Stimulated activated CD4-positive, alpha-beta T cell treated with anti-CD3 and anti-CD28 coated beads, Interleukin-1b, Interleukin-23, amount 100 ng/mL, for 24 hours (primary cell): ENCODE measurements around the gene DUSP12.
"Not testable (repeated sequence)": the region's sequence is repeated elsewhere in the genome, so short reads cannot be mapped to it uniquely, and the experiment has no call there.

Experiments used
- DNase-seq, 4 experiments: peaks; one replicate each; pipeline ENCODE4 v3.0.0-alpha.2; 2020; ENCODE audit warnings: low read depth in 4 of 4, low spot score in 1 of 4

DUSP12 gene, protein sequence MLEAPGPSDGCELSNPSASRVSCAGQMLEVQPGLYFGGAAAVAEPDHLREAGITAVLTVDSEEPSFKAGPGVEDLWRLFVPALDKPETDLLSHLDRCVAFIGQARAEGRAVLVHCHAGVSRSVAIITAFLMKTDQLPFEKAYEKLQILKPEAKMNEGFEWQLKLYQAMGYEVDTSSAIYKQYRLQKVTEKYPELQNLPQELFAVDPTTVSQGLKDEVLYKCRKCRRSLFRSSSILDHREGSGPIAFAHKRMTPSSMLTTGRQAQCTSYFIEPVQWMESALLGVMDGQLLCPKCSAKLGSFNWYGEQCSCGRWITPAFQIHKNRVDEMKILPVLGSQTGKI

DNA sequence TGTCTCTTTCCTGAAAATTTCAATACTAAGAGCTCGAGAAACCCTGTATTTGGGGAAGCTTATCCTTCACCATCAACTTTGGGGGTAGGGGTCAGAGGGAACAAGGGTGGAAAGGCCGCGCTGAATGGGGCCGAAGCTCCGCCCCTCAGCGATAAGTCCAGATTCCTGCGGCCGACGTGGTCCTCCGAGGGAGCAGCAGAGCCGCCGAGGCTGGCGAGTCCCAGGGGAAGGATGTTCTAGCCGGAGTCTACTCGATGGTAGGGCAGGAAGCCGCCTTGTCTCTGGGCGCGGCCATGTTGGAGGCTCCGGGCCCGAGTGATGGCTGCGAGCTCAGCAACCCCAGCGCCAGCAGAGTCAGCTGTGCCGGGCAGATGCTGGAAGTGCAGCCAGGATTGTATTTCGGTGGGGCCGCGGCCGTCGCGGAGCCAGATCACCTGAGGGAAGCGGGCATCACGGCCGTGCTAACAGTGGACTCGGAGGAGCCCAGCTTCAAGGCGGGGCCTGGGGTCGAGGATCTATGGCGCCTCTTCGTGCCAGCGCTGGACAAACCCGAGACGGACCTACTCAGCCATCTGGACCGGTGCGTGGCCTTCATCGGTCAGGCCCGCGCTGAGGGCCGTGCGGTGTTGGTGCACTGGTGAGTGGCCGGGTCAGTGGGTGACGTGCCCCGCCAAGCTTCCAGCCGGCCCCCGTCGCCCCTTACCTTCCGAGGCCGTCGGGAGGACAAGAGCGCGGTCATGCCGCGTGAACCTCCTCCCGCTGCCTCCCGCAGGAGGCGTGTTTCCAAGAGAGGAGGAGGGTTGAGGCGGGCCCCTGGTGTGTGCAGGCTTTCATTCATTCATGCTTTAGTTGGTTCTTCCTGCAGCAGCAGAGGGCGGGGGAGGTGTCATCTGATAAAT is at the start of gene DUSP12:
Gene DUSP12, plus strand, starts transcription at position 278 of the 899 bp plus-strand sequence. Its CDS starts 16 bp downstream, at position 294.
- peak; percentile 68 to 84 (median 76) for DNase-seq

DNA sequence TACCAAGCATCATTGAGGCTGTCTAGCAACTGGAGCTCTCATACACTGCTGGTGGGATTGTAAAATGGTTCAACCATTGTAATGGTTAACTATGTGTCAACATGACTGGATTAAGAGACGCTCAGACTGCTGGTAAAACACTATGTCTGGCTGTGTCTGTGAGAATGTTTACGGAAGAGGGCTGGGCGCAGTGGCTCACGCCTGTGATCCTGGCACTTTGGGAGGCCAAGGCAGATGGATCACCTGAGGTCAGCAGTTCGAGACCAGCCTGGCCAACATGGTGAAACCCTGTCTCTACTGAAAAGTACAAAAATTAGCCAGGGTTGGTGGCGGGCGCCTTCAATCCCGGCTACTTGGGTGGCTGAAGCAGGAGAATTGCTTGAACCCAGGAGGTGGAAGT is 47.3 kb upstream of the DUSP12 start:
- DNase-seq, result no peak

DNA sequence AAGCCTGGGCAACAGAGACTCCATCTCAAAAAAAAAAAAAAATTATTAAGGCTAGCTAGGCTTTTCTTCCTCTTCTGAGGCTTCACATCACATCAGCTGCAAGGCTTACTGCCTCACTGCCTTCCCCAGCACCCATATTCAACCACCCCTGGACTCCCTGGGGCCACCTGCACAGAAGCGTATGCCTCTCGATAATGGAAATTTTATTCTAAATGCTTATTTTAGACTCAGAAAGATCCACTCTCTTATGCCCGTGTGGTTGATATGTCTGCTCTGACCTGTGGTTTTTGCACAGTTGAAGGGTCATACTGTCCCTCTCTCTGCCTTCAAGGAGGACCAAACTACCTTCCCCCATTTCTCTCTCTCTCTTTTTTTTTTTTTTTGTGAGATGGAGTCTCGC is 44.0 kb upstream of the DUSP12 start:
- no peak for DNase-seq

DNA sequence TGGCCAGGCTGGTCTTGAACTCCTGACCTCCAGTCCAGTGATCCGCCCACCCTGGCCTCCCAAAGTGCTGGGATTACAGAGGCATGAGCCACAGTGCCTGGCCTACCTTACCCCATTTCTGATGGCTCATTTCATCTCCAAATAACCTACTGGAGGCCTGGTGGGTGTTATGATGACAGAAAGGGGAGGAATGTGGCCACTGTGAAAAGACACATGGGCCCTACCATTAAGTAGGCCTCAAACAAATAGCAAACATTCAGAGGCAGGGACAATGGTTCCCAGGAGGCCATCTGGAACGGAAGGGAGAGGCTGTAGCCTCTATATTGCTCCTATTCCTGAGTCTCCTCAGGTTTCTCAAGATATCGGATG is 43.5 kb upstream of the DUSP12 start:
- DNase-seq, result no peak

DNA sequence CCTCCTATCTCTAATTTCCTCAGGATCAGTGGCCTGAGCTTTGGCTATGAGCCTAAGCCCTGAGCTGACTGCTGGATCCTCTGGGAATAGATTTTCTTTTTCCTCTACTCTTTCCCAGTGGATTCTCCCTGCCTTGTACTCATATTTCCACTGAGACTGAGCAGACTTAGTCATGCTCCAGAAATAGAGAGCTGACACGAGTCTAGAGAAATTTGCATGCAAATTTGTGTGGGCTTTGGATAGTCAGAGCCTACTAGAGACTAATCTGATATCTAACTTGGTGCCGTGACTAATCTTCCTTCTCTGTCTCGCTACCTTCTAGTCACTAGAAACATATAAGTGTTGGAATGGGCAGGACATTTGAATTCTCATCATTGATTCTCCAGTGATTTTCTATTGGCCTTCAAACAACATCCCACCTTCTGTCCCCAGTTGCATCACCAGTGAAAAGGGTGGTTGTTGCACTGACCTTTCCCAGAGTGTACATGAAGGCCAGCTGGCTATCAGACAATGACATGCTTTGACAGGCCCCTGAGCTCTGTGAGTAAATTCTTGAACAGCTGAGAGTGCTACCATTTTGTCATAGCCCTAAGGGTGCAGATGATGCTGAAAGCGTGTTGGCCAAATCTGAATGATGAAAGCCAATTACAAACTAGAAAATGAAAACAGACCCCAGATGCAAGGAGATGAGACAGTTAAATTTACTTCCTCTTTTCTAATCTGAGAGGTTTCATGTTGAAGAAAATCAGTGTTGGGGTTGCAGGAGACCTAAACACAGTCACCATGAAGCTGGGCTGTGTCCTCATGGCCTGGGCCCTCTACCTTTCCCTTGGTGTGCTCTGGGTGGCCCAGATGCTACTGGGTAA is 42.9 kb upstream of the DUSP12 start, which contains the start of gene FCRLA:
Gene FCRLA, plus strand, starts transcription at position 748 of the 866 bp plus-strand sequence. Its CDS starts 36 bp downstream, at position 784.
- no peak for DNase-seq

DNA sequence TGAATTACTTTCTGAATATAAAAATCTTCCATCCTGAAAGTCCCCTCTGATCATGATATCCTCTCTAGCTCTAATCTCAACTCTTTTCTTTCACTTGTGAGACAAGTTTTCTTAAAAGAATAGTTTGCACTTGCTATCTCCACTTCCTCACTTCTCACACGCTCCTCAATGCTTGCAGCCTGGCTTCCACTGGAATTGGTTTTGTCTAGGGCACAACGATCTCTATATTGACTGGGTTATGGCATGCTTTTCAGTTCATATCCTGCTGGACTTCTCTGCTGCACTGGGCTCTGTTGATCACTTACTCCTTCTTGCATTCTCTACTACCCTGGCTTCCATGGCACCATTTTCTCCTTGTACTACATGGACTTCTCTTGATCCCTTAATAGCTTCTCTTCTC is 42.1 kb upstream of the DUSP12 start:
- no peak for DNase-seq

DNA sequence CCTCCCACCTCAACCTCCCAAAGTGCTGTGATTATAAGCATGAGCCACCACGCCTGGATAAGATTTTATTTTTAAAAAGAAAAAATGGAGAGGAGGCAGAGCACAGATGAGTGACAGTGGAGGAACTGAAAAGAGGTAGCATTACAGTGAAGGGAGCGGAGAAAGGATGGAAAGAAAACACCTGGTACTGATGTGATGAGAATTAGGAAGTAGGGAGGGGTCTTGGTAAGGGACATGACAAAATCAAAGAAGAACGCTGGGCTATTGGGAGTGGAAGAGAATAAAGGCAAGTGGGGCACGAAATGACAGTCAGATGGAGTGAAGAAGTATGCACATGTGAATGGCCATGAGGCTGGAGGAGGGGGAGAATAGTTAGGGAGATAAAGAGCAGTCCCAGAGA is 40.2 kb upstream of the DUSP12 start:
- DNase-seq, result no peak

DNA sequence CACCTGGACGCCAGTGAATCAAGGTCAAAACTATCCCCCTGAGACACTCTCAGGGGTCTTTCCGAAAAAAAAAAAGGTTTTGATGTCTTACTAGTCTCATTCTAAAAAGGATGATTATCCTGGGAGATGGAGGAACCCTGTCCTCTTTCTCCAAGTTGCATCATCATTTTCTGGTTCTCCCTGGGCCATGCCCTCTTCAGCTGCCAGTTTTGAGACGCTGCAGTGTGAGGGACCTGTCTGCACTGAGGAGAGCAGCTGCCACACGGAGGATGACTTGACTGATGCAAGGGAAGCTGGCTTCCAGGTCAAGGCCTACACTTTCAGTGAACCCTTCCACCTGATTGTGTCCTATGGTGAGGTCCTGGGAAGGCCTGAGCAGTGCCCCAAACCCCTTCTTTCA is 39.0 kb upstream of the DUSP12 start:
- no peak for DNase-seq

DNA sequence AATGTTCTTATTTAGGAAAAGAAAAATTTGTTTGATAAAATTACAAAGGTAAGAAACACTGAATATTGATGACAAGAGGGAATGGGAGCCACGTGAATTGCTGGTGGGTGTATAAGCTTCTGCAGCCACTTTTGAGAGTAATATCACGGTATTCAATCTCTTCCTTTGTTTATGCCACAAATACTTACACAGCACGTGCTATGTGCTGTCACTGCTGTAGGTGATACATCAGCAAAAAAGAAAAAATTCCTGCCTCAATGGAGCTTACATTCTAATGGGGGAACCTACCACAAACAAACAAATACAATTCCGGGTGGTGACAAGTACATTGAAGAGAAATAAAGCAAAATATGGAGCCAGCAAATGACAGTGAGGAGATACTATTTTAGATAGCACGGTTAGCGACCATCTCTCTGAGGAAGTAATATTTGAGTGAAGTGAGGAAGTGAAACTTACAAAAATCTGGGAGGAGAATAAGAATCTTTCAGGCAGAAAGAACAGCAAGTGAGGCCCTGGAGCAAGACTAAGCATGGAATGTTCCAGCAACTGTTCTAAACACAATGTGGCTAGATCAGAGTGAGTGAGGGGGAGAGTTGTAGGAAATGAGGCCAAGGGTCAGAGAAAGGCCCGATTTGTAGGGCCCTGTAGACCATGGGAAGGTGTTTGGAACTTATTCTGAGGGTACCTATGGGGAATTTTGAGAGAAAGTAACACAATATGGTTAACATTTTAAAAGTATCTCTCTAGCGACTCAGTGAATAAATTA is 30.8 kb upstream of the DUSP12 start:
- DNase-seq, result no peak

DNA sequence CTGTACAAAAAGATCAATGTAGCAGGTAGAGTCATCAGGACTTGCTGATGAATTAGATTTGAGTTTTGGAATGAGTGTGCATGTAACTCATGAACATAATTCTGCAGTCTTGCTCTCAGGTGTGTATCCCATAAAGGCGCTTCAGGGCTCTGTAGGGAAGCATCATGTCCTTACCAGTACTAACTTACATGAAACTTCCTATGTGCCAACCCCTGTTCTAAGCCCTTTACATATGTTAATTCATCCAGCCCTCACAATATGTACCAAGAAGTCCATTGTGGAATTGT is 30.3 kb upstream of the DUSP12 start:
- DNase-seq, result no peak

DNA sequence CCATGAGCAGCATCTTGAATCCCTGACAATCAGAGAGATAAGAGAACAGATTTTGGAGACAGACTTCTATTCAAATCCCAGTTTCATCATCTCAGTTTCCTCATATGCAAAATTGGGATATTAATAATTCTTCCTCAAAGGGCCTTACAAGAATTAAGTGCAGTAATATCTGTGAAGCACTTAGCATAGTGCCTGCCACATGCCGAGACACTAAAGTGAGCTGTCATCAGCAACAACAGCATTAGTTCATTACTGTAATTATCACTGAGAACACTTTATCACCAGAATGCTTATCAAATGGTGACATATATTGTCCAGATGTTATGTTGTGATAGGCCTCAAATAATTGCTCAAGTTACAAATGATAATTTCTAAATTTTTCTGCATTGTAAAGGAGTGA is 29.2 kb upstream of the DUSP12 start:
- no peak for DNase-seq

DNA sequence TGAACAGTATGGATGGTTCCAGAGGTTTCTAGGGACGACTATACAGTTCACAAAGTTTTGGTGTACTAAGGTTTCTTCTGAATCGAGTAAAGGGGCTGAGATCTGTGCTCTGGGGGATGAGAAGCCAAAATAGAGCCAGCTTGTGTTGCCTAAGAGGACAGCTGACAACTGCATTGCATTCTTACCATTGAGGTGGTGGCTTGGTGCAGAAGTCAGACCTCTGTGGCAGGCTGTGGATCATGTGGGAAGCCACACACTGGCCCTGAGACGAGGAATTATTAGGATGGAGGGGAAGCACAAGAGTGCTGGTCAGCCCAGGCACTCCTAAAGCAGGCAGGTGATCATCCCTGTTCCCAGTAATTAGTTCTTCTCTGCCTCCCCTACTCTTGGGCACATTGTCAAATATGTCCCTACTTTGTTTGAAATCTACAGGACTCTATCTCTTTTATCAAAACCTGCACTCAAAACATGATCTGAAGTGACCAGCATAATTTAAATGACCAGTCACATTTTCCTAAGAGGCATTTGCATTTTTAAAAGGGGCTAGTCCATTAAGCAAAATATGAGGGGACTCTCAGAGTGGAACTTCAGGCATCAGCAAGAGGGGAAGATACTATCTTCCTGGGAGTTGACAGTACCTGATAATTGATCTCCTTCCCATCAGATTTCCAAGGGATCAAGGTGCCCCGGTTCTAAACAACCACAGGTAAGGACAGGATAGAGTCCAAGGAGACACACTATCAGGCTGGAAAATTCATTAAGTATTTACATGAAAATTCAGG is 28.4 kb upstream of the DUSP12 start, which contains the start of gene FCRLB:
Gene FCRLB, plus strand, starts transcription at position 589 of the 782 bp plus-strand sequence. CDS start 1,129 bp downstream, outside the sequence.
- no peak for DNase-seq

DNA sequence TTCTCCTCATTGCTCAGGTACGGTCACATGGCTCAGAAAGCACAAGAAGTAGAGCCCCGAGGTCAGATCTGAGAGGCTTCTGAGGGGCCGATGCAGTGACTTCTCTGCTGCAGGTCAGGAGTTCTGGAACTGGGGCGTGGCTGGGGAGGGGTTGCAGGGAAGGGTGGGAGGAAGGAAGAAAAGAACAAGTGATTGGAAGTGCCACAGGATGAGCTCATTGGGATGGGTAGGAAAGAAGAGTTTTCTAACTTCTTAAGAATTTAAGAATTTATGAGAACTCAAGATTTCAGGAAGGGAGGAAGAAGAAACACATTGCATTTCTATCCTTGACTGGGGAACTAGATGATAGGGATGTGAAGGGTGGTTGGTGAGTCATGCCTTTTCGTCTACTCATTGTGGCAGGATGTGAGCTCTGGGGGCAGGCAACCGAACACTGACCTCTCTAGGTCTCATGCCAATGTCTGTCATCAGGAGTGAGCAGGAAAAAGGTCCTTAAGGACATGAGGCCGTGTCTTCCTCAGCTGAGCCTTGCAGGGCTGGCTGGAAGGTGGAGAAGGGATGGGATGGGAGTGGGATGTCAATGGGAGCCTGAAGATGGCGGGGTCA is 27.7 kb upstream of the DUSP12 start:
- no peak for DNase-seq

DNA sequence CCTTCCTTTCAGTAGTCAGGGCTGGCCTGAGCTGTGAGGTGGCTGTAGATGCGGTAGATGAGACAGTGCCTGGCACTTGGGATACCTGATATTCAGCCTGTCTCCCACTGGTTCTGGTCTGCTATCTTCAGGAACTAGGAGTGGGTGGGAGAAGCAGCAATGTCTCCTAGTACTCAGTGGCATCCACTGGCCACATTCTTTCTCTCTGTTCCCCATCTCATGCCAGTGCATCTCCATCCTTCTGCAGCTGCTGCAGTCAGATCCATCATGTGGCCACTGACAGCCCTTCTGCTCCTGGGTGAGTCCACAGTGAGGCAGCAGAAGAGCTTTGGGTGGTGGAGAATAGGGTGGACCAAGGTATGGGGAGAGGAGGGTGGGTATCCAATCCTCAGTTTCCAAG is 27.2 kb upstream of the DUSP12 start:
- DNase-seq, result no peak

DNA sequence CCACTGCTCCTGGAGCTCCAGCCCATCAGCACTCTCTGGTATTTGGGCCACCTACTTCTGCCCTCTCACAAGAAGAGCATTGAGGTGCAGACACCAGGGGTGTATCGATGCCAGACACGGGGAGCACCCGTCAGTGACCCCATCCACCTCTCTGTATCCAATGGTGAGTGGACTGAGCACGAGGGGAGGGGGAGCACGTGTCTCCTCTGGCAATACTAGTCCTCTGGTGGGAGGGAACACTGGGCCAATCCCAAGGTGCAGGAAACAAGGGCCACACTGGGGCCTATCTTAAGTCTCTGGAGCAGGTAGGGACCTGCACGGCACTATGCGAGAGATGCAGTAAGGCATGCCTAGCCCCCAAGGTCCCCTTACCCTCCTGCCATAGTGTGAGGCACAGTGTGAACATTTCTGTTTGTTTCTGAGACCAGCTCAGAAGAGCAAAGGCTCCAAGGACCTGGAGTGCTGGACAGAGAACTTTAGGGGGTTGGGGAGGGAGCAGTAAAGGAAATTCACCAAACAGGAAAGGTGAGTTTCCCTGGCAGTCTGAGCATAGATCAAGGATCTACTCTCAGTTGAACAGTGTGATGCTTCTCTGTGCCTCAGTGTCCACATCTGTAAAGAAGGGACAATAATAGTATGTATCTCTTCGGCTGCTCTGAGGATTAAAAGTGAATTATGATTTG is 26.0 kb upstream of the DUSP12 start:
- DNase-seq, result no peak

DNA sequence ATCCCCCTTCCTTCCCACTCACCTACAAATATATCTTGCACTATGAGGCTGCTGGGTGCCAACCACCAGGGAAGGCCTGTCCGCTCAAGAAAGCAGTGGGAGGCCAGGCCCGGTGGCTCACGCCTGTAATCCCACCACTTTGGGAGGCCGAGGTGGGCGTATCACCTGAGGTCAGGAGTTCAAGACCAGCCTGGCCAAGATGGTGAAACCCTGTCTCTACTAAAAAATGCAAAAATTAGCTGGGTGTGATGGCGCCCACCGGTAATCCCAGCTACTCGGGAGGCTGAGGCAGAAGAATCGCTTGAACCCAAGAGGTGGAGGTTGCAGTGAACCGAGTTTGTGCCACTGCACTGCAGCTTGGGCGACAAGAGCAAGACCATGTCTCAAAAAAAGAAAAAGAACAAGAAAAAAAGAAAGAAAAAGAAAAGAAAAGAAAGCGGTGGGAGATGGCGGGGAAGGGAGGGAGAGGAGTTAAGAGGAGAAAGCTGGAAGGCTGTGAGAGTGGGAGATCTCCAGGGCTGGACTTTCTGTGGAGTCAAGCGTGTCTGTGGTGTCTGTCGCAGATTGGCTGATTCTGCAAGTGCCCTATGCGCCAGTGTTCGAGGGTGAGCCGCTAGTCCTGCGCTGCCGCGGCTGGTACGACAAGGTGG is 24.2 kb upstream of the DUSP12 start:
- DNase-seq, result not testable (repeated sequence)

DNA sequence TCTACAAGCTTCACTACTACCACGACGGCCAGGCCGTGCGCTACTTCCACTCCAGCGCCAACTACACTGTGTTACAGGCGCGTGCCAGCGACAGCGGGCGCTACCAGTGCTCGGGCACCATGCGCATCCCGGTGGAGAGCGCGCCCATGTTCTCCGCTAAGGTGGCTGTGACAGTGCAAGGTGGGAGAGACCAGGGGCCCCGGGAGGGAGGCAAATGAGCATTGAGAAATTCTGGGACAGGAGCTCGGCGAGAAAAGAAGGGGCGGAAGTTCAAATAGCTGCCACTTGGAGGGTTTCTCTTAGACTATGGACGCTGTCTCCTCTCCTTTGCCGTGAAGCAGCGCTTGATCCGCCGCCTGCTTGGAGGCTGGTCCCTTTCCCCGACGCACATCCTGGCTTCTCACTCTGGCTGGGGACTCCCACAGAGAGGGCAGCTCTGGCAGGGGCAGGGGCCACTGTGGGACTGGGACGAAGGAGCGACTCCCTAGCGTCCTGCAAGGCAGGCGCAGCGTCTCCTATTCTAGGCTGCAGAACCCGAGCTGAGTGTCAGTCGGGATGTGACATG is 23.6 kb upstream of the DUSP12 start:
- no peak for DNase-seq
